ENCODE data around the gene NASP.

Gene NASP

GRCh38 chr1:45569571-45569961 is 14.3 kb upstream of the NASP start:
- no peak for DNase-seq (ENCODE audit: low read depth)
- no peak for TF ChIP-seq CTCF (IDR thresholded peaks at IDR 0.05; ENCODE audit: insufficient read depth, low read depth, low read length, missing control alignments)
- no peak overlapping the region for H3K4me3 ChIP-seq (ENCODE audit: low read depth, low read length)

GRCh38 chr1:45569962-45570581 is 13.8 kb upstream of the NASP start:
- no peak overlapping the region for H3K4me3 ChIP-seq (ENCODE audit: low read depth, low read length)
- TF ChIP-seq CTCF (IDR thresholded peaks at IDR 0.05; ENCODE audit: insufficient read depth, low read depth, low read length, missing control alignments): peak; percentile 98
- DNase-seq (ENCODE audit: low read depth): peak; percentile 83

DNA sequence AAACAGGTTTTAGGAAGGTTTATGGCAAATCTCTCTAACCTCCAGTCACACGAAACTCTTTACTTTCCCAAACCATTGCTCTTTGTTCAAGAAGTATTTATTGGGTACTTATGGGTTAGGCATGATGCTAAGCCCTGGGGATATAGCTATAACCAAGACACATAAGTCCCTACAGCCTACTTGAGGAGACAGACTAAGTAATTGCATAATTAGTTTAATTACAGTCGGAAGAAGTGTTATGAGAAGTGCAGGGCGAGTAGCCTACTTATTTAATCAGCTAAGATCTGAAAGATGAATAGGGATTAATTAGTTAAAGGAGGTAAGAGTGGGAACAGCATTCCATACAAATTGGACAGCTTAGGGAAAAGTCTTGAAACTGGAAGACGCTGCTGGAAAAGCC is 13.2 kb upstream of the NASP start:
- no peak overlapping the region for H3K4me3 ChIP-seq (ENCODE audit: low read depth, low read length)
- TF ChIP-seq CTCF (IDR thresholded peaks at IDR 0.05; ENCODE audit: insufficient read depth, low read depth, low read length, missing control alignments): no peak
- DNase-seq (ENCODE audit: low read depth): no peak

DNA sequence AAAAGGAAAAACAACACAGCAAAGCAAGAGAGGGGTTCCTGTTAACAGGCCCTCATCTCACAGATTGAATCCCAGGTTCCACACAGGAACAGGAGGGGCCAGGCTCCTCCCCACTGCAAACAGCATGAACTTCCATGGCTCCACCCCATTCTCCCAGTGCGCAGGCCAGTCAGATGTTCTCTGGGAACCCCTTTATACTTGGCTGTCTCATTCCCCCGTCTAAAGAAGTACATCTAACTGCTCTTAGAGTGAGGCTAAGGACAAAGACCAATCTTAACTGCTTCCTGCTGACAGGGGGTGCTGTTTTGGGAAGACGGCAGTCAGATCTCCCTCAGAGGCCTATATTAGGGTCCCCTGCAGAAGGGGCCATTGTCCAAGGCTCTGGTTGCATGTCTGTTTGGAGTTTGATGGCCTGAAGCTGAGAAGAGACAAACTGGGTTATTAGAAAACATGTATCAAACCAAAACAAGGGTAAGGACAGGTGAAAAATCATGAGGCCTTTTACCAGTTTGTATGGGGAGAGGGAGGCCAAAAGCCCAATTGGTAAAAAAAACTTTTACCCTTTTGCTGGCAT is 10.5 kb upstream of the NASP start:
- TF ChIP-seq CTCF (IDR thresholded peaks at IDR 0.05; ENCODE audit: insufficient read depth, low read depth, low read length, missing control alignments): no peak
- H3K4me3 ChIP-seq (ENCODE audit: low read depth, low read length): no peak overlapping the region
- no peak for DNase-seq (ENCODE audit: low read depth)

DNA sequence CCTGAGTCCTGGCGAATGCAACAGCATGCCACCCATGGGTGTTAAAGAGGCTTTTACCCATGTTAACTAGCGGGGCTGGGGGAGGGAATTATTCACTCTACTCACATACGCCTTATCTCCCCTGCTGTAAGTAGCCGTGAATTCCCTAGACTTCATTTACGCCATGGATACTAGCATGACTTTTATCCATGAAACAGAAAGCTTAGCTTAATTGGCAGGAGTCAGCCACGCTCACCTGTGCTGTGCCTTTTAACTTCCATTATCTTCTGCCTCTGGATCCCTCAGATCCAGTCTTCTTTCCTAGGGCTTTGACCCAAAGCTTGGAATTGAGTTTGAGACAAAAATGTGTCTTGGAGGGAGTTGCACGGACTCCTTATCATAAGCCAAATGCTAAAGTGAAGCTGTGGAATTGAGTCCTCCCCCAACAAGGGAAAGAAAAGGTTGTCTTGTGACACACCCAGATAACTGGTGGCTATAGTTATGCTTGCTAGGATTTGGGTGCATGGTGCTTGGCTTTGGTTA is 9.7 kb upstream of the NASP start:
- no peak for DNase-seq (ENCODE audit: low read depth)
- H3K4me3 ChIP-seq (ENCODE audit: low read depth, low read length): no peak overlapping the region
- TF ChIP-seq CTCF (IDR thresholded peaks at IDR 0.05; ENCODE audit: insufficient read depth, low read depth, low read length, missing control alignments): no peak

GRCh38 chr1:45583264-45583665 is 576 bp upstream of the NASP start:
- no peak for TF ChIP-seq CTCF (IDR thresholded peaks at IDR 0.05; ENCODE audit: insufficient read depth, low read depth, low read length, missing control alignments)
- peak overlapping the region; percentile 98 for H3K4me3 ChIP-seq (ENCODE audit: low read depth, low read length)
- DNase-seq (ENCODE audit: low read depth): peak; percentile 99

All from GM12865 (cell line).